Right lung (tissue), 5 donors: Measurements from ENCODE around the gene TDRD12. TPM values are rescaled to one million over a fixed set of nuclear protein-coding genes. Genes with fewer than 3 reads are reported as not detected.
"Not testable (repeated sequence)": the region's sequence is repeated elsewhere in the genome, so short reads cannot be mapped to it uniquely, and the experiment has no call there.

Experiments used
- DNase-seq, 2 donors: peaks; one replicate each; pipeline ENCODE4 v3.0.0-alpha.2; 2013
- polyA plus RNA-seq, 5 donors: library from polyadenylated mRNA; unstranded; fragments of 120-200 nt; gene quantifications; one replicate each; pipeline versions ENCODE4 v1.2.1 to v1.2.3, GENCODE V29; 2013; ENCODE audit warnings: inconsistent platforms in 1 of 5, low replicate concordance in 1 of 5; ENCODE audit not compliant: insufficient read length in 5 of 5, insufficient read depth in 1 of 5

The TDRD12 gene
- polyA plus RNA-seq, 5 donors = 0.33 to 0.85 (median 0.60) TPM

DNA sequence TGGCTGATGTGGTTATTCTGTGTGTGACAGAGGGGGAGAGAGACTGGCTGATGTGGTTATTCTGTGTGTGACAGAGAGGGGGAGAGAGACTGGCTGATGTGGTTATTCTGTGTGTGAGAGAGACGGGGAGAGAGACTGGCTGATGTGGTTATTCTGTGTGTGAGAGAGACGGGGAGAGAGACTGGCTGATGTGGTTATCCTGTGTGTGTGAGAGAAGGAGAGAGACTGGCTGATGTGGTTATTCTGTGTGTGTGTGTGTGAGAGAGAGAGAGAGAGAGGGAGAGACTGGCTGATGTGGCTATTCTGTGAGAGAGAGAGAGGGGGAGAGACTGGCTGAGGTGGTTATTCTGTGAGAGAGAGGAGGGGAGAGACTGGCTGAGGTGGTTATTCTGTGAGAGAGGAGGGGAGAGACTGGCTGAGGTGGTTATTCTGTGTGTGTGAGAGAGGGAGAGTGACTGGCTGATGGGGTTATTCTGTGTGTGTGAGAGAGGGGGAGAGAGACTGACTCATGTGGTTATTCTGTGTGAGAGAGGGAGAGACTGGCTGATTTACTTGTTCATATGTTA lies 27.1 kb downstream of the TDRD12 start:
- not testable (repeated sequence) for DNase-seq

DNA sequence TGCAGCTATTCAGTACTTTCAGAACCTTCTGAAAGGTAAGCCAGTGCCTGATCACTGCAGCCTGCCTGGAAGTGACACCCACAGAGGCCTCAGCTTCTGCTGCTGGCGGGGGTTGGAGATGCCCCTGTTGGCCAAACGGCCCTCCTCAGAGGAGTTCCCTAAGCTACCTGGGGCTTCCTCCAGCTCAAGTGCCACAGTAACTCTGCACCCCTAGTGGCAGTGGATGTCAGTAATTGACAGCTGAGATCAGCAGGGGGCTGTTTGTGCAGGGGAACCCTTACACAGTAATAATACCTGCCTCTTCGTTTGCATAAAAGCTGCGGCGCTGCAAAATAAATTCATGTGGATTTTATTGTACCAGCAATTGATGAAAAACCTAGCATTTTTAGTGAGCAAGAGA lies 28.9 kb downstream of the TDRD12 start:
- no peak for DNase-seq

DNA sequence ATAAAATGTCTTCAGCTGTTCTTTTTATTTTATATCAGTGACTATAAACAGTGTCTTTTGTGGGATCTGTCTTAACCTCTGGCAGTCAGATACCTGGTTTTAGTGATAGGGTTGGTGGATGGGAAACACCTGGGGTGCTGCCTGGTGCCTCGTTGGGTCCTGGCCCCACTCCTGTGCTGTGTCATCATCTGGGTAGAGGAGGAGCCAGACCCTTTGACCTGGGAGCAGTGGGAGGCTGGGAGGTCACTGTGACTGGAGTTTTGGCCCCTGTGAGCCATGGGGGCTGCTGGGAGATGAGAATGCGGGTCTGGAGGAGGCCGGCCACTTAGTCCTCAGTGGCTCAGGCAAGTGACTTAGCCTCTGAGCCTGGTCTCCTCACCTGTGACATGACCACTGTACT lies 29.4 kb downstream of the TDRD12 start:
- no peak for DNase-seq

DNA sequence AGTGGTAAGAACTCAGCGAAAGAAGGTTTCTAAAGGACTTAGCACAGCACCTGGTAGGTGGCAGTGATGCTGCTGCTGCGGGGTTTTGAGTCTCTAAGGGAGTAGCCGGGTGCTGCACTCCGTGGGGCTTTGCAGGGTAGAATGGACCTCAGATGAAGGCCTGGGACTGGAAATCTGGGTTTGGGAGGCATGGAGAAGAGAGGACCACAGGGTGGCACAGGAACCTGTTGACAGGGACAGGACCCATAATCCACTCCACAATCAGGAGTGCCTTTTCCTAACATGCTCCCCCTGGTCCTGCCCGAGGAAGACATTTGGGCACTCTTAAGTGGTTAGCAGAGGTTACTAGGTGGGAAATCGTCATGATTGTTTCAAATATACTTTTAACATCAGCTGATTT lies 29.8 kb downstream of the TDRD12 start:
- no peak for DNase-seq

DNA sequence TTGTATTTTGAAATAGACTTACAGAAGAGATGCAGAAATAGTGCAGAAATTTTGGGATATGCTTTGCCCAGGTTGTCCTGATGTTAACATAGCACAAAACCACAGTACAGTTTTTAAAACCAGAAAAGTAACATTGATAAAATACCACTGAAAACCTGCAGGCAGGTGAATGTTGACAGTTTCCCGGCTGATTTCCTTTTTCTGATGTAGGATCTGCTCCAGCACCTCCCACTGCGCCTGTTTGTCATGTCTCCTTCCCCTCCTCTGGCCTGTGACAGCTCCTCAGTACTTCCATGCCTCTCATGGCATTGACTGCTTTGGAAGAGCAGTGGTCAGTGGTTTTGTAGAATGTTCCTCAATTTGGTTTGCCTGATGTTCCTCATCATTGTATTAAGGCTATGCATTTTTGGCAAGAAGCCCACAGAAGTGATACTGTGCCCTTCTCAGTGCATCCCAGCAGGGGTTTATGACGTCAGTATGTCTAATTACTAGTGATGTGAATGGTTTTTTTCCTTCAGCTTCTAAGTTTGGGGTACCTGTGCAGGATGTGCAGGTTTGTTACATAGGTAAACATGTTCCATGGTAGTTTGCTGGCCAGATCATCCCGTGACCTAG lies 31.0 kb downstream of the TDRD12 start:
- DNase-seq = no peak

DNA sequence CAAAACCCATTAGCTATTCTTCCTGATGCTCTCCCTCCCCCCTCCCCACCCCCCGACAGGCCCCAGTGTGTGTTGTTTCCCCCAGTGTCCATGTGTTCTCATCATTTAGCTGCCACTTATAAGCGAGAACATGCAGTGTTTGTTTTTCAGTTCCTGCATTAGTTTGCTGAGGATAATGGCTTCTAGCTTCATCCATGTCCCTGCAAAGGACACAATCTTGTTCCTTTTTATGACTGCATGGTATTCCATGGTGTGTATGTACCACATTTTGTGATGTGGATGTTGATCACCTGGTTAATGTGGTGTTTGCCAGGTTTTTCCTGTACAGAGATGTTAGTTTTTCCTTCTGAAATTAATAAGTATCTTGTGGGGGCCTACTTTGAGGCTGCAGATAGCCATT lies 31.5 kb downstream of the TDRD12 start:
- no peak for DNase-seq

DNA sequence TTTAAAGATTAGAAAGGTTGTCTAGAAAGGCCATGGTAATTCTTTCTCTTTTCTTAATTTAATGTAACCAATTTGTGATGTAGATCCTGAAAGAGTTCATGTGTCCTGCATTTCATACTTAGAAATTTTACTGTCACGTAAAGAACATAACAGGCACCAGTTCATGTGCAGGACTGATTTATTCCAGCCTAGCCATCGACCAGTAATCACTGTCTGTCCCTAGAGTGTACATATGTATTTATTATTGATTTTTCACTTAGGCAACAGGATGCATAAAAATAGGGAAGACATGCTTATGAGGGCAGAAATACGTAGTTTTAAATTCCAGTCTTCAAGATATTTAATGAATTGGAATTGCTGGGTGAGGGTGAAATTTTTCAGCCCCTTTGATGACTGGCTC lies 37.6 kb downstream of the TDRD12 start:
- no peak for DNase-seq

DNA sequence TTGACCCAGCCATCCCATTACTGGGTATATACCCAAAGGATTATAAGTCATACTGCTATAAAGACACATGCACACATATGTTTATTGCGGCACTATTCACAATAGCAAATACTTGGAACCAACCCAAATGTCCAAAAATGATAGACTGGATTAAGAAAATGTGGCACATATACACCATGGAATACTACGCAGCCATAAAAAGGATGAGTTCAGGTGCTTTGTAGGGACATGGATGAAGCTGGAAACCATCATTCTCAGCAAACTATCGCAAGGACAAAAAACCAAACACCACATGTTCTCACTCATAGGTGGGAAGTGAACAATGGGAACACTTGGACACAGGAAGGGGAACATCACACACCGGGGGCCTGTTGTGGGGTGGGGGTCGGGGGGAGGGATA lies 45.8 kb downstream of the TDRD12 start:
- DNase-seq = not testable (repeated sequence)

DNA sequence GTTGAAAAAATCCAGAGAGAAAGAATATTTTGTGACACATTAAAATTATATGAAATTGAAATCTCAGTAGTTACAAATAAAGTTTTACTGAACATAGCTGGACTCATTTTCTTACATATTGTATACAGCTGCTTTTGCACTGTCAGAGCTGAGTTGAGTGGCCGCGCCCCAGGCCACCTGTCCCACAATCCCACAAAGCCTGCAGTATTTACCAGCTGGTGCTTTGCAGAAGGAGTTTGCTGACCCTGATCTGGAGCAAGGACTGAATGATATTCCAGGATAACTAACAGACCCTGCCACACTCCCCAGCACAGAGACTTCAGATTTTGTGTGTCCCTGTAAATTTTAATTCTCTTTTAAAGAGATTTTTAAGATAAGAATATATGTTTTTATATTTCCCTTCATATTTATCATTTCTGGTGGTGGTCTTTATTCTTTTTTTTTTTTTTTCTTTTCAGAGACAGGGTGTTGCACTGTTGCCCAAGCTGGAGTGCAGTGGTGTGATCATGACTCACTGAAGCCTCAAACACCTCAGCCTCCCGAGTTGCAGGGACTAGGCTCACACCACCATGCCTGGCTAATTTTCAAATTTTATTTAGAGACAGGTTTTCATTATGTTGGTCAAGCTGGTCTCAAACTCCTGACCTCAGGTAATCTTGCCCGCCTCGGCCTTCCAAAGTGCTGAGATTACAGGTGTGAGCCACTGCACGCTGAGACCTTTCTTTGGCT lies 48.5 kb downstream of the TDRD12 start:
- no peak for DNase-seq

DNA sequence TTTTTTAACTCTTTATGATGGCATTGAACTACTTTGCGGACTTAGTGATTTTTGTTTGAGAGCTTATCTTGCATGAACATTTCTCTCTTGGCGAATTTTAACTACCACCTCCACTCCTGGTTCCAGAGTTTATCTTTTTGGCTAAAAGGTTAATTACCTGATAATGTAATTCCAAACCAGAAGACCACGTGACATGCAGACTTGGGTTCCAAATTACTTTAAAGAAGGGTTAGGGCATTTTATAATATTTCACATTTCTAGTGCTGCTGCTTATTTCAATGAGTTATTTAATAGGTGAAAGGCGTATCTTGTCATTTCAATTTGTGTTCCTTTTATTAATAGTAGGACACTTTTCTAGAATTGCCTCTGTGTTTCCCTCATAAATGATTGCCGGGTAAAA lies 52.0 kb downstream of the TDRD12 start:
- no peak for DNase-seq

DNA sequence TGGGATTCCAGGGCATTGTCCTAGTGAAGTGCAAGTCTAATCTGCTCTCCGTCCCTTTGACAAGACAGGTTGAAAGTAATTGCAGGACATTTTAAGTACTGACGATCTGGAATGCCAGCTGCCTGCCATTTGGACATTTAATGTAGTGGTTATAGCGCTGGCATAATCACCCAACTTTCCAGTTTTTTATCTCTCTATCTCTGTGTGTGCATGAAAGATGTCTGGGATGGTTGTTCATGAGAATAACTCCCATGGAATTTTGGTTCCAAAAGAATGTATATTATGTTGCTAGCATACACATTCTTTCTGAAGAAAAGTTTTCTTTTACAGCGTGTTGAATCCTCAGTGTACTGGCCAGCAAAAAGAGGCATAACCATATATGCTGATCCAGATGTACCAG lies 53.6 kb downstream of the TDRD12 start:
- no peak for DNase-seq

DNA sequence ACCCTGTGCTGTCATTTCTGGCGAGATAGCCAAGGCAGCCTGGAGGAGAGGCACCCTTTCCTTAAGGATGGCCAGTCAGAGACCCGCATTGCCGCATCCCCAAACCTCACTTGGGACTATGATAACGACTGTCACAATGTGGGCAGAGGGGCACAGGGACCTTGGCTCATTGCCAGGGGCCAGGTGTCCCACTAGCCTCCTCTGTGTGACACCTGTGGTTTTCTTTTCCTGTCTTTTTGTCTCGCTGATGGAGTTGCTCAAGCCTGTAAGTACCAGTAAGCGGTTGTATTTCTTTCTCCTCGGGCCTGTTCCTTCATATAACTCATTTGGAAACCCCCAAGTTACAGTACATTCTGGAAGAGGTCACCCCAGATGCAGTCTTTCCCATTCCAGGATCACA lies 59.5 kb downstream of the TDRD12 start:
- DNase-seq = no peak

DNA sequence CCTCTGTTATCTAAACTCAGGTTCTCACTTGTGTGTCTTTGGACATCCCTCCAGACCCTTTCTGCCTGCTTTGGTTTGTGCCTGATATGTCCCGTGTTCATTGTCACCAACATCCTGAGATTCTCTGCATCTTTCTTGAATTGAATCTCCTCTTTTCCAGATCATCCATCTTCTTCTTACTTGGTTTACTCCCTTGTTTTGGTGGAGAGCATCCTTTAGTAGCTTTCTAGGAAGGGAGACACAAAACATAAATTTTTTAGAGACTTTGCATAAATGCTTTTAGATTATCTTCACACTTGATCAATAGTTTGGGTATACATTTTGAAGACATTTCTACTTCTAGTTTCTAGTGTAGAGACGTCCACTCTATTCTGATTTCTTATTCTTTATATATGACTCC lies 61.7 kb downstream of the TDRD12 start:
- DNase-seq = no peak

DNA sequence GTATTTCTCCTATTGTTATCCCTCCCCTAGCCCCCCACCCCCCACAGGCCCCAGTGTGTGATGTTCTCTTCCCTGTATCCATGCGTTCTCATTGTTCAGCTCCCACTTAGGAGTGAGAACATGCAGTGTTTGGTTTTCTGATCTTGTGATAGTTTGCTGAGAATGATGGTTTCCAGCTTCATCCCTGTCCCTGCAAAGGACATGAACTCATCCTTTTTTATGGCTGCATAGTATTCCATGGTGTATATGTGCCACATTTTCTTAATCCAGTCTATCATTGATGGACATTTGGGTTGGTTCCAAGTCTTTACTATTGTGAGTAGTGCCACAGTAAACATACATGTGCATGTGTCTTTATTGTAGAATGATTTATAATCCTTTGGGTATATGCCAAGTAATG lies 62.5 kb downstream of the TDRD12 start:
- DNase-seq = not testable (repeated sequence)

DNA sequence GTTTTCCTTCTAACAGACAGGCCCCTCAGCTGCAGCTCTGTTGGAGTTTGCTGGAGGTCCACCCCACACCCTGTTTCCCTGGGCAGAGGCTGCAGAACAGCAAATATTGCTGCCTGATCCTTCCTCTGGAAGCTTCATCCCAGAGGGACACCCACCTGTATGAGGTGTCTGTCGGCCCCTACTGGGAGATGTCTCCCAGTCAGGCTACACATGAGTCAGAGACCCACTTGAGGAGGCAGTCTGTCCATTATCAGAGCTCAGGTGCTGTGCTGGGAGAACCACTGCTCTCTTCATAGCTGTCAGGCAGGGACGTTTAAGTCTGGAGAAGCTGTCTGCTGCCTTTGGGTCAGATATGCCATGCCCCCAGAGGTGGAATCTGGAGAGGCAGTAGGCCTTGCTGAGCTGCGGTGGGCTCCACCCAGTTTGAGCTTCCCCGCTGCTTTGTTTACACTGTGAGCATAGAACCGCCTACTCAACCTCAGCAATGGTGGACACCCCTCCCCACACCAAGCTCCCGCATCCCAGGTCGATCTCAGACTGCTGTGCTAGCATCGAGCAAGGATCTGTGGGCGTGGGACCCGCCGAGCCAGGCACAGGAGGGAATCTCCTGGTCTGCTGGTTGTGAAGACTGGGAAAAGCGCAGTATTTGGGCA lies 67.7 kb downstream of the TDRD12 start:
- DNase-seq = not testable (repeated sequence)

DNA sequence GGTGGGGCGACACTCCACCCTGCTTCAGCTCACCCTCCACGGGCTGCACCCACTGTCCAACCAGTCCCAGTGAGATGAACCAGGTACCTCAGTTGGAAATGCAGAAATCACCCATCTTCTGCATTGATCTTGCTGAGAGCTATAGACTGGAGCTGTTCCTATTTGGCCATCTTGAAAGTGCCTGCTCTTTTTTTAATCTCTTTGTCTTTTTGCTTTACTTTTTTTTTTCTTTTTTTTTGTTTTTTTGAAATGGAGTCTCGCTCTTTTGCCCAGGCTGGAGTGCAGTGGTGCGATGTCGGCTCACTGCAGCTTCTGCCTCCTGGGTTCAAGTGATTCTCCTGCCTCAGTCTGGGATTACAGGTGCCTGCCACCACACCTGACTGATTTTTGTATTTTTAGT lies 68.3 kb downstream of the TDRD12 start:
- DNase-seq = not testable (repeated sequence)

DNA sequence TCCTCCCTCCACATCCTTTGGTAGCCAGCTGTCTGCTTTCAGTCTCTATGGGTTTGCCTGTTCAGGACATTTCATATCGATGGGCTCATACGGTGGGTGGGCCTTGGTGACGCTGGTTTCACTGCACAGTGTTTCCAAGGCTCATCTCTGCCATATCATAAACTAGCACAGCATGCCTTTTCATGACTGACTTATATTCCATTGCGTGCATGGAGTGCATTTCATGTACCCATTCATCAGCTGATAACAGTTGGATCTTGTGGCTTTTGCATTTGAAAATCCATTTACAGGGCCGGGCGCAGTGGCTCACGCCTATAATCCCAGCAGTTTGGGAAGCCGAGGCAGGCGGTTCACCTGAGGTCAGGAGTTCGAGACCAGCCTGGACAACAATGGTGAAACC lies 69.9 kb downstream of the TDRD12 start:
- DNase-seq = no peak

DNA sequence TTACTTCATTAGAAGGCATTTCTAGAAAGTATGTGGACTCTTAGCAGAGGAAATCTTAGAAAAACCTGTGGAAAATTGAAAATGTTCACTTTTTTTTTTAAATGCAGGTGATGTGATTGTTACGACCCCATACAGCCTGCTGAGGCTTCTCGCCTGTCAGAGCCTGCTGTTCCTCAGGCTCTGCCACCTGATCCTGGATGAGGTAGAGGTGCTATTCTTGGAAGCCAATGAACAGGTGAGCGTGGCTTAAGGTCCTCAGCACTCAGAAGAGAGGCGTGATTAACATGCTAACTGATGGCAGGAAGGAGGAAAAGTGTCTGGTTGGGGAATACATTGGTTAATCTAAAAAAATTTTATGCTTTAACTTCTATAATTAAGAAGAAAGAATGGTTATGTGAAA lies 78.6 kb downstream of the TDRD12 start:
- DNase-seq = peak in 1 of 2 donors; percentile 11

DNA sequence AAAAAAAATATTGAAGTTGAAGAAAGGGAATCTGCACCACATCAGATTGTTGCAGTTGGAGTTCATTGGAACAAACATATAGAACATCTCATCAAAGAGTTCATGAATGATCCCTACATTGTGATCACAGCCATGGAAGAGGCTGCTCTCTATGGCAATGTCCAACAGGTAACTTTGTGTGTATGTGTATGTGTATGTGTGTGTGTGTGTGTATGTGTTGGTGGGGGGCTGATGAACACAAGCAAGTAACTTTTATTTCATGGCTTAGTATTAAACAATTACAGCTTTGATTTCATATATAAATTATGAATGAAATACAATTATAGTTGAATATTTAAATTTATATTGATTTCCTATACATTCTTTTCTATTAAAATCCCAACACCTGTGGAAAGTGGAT lies 80.6 kb downstream of the TDRD12 start:
- DNase-seq = no peak

DNA sequence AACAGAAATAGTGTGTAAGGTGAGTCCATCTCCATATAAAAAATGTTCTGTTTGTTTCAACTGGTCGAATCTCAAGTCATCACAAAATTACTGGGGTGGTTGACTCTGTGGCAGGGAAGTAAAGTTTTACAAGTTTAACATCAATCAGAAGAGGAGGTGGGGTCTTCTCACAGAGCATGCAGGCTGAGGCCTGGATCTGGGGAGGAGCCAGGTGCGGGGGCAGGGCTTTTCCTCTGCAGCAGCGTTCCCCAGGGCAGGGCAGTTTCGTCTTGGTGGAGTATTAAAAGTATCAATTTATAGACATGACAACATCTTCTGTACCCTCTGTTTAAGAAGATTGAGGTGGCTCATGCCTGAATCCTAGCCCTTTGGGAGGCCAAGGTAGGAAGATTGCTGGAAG lies 81.2 kb downstream of the TDRD12 start:
- no peak for DNase-seq

DNA sequence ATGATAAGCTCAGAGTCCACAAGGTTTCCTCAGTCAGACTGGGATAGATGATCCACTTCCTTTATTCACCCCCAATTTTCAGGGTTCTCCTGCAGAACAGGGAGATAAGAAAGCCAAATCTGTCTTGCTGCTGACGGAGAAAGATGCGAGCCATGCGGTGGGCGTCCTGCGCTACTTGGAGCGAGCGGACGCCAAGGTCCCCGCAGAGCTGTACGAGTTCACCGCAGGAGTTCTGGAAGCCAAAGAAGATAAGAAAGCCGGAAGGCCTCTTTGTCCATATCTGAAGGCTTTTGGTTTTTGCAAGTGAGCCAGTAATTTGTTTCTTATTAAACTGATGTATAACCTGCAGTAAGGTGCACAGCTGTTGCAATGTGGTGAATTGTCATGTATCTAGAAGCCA lies 83.3 kb downstream of the TDRD12 start:
- DNase-seq = no peak

DNA sequence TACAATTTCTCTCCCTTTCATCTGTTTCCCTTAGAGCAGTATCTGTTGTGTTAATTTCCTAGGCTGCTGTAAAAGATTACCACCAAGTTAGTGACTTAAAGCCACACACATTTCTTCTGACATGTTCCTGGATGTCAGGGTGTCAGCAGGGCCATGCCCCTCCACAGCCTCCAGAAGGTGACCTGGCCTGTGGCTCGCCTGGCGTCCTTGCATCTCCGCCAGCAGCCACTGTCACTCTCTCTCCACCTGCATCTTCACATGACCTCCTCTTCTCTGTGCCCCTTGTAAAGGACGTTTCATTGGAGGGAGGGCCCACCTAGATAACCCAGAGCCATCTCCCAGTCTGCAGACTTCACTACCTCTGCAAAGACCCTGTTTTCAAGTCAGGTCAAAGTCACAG lies 88.7 kb downstream of the TDRD12 start:
- DNase-seq = no peak

DNA sequence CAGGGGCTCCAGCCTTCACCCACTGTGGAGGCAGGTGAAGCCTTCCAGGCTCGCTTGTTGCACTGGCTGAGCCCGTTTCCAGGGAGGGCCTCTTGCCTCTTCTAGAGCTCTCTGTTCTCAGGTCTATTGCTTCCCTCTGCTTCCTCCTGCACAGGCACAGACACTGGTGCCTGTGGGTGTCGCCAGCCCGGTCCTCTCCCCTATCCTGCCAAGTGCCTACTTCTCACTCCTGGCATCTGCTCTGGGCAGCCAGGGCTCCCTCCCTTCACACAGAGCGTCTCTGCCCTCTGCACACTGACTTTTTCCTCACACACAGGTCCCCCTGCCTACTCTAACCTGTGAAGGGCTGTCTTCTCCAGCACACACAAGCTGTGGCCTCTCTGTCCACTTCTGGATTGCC lies 89.7 kb downstream of the TDRD12 start:
- DNase-seq = no peak
